HG03095 (cell line): Measurements from ENCODE around the gene MPV17L2.
A peak's percentile ranks its signal among the peaks of the same experiment; 100 is the strongest.

Experiments
- ATAC-seq: cut with Tn5 transposase; IDR thresholded peaks from one replicate; pipeline ENCODE4 v1.9.1; 2021; ENCODE audit warnings: moderate library complexity; ENCODE audit not compliant: unreplicated experiment

Gene MPV17L2

DNA sequence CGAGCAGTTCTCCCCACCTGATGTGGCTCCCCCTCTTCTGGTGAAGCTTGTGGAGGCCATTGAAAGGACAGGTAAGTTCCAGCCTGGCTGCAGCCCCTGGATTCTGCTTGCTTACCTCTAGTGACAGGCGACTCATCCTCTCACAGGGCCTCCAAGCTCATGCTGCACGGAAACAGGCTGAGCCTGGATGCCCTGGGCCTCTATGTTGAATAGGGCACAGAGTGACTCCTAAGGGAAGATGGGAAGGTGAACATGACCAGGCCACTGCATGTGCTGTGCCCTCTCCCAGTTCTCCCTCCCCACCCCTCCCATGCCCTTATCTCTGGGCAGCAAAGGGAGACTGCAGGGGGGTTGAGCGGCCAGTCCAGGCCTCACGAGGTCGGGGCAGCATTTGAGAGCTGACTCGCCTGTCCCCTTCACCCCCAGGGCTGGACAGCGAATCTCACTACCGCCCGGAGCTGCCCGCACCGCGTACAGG, 32.5 kb upstream of the MPV17L2 start:
- ATAC-seq = no peak

DNA sequence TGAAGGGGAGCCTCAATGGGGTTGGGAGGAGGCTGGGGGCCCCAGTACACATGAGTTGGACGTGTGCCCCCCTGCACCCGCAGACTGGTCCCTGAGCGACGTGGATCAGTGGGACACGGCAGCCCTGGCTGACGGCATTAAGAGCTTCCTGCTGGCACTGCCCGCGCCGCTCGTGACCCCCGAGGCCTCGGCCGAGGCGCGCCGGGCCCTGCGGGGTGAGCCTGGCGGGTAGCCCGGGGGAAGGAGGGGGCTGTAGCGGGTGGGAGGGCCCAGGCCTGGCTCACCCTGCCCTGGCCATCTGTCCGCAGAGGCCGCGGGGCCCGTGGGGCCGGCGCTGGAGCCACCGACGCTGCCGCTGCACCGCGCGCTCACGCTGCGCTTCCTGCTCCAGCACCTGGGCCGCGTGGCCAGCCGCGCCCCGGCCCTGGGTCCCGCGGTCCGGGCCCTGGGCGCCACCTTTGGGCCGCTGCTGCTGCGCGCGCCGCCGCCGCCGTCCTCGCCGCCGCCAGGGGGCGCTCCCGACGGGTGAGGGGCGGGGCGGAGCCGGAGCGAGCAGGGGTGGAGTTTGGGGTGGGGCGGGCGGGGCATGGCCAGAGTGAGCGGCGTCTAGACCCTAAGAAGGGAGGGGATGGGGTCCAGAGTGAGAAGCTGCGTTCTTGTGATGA, 31.9 kb upstream of the MPV17L2 start:
- ATAC-seq = peak; percentile 47

DNA sequence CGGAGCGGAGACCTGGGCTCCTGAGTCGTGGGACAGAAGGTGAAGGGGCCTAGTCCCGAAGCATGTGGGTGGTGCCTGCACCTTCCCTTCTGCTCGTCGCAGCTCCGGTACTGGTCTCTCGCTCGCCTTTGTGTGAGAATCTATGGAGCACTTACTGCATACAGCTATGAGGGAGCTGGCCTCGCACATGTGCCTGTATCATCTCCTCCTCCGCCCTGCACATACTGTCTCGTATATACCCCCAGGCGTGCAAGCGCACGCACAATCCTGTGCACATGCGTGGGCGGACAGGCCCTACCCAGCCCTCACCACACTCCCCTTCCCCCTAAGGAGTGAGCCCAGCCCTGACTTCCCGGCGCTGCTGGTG, 31.4 kb upstream of the MPV17L2 start:
- ATAC-seq = no peak

DNA sequence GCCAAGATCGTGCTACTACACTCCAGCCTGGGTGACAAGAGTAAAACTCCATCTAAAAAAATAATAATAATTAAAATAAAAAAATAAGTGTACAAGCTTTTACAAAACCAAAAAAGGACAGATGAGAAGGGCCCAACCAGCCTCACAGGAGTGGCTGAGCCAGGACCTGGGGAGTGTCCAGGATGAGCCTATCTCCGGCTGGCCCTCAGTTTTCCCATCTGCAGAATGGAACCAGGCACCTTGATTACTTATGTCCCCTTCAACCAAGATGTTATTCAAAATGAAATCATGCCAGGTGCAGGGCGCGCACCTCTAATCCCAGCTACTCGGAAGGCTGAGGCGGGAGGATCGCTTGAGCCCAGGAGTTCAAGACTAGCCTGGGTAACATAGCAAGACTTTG, 28.9 kb upstream of the MPV17L2 start:
- ATAC-seq = no peak

DNA sequence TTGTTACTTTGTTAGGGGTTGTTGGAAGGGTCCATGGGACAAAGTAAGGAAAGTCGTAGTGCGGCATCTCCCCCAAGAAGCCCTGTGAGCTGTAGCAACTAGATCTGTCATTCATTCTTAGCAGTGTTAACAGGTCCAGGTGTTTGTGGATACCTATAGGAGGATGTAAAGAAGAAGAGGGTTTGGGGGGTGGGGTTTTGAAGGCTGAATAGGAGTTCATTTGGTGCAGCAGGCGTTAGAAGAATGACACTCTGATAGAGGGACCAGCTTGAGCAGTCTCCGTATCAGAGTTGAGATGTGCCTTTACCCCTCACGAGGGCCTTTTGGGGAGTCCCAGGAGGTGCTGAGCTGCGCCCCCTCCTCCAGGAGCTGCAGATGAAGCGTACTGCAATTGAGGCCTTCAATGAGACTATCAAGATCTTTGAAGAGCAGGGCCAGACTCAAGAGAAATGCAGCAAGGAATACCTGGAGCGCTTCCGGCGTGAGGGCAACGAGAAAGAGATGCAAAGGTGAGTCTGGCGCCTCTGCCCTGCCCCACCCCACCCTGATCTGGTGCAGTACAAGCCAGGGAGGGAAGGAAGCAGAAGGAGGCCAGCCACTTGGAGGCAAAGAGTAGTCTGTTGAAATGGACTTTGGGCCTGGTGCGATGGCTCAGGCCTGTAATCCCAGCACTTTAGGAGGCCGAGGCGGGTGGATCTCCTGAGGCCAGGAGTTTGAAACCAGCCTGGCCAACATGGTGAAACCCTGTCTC, 27.0 kb upstream of the MPV17L2 start:
- ATAC-seq = no peak

DNA sequence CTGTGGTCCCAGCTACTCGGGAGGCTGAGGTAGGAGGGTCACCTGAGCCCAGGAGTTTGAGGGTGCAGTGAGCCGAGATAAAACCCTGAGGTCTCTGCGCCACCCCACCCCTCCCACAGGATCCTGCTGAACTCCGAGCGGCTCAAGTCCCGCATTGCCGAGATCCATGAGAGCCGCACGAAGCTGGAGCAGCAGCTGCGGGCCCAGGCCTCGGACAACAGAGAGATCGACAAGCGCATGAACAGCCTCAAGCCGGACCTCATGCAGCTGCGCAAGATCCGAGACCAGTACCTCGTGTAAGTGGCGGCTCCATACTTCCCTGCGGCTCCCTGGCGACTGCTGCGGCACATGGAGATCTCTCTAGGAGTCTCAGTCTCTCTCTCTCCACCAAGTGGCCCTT, 26.0 kb upstream of the MPV17L2 start:
- no peak for ATAC-seq

DNA sequence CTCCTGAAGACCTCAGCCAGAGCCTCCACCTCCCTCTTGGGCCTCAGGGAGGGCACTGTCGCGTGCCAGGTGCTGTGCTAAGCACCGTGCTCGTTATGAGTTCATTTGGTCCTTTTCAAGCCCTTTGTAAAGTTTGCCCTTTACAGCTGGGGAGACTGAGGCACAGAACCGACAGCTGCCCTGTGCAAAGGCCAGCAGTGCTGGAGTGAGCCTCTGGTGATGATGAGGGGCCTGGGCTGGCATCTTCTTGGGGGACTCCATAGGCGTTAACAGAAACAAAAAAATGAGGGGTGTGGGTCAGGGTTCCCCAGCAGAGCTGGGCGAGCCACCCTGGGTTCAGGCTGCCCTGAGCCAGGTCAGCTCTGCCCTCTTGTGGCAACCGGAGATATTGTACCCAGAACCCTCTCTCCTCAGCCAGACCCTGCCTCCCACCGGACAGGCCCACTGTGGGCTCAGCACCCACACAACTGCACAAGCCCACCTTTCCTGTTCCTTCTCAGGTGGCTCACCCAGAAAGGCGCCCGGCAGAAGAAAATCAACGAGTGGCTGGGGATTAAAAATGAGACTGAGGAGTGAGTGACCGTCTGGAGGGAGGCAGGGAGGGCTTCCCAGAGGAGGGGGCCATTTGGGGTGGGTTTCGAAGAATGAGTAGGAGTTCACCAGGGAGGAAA, 24.9 kb upstream of the MPV17L2 start:
- no peak for ATAC-seq

DNA sequence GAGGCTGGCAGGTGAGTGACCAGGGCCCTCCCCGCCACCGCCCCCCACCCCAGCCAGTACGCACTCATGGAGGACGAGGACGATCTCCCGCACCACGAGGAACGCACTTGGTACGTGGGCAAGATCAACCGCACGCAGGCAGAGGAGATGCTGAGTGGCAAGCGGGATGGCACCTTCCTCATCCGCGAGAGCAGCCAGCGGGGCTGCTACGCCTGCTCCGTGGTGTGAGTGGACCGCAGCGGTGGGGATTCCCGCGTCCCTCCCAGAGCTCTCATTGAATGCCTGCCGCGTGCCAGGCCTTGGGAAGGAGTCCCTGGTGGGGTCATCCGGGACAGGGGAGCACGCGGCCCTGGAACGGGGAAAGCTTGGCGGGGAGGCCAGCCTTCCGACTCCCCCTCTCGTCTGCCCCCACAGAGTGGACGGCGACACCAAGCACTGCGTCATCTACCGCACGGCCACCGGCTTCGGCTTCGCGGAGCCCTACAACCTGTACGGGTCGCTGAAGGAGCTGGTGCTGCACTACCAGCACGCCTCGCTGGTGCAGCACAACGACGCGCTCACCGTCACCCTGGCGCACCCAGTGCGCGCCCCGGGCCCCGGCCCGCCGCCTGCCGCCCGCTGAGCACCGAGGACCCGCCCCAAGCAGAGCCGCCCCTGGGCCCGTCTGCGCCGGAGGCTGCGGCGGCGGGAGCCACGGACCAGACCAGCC, 24.2 kb upstream of the MPV17L2 start:
- ATAC-seq = no peak

DNA sequence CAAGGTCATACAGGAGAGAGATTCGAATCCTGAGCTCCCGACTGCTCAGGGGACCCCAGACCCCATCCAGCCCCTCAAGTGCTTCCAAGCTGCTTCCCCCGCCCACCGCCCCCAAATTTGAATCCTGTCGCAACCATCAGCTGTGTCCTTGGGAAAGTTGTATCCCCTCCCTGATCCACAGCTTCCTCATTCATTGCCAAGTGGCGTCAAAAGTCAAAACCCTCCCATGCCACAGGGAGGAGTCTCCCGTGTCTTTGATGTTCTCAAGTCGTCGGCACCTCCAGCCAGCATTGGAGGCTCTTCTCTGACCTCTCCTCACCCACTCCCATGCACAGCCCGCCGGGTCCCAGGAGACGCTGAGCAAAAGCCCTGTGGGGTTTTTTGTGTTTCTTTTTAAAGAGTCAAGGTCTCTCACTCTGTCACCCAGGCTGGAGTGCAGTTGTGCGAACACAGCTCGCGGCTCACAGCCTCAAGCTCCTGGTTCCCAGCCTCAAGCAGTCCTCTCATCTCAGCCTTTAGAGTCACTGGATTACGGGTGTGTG, 22.2 kb upstream of the MPV17L2 start:
- ATAC-seq = no peak

DNA sequence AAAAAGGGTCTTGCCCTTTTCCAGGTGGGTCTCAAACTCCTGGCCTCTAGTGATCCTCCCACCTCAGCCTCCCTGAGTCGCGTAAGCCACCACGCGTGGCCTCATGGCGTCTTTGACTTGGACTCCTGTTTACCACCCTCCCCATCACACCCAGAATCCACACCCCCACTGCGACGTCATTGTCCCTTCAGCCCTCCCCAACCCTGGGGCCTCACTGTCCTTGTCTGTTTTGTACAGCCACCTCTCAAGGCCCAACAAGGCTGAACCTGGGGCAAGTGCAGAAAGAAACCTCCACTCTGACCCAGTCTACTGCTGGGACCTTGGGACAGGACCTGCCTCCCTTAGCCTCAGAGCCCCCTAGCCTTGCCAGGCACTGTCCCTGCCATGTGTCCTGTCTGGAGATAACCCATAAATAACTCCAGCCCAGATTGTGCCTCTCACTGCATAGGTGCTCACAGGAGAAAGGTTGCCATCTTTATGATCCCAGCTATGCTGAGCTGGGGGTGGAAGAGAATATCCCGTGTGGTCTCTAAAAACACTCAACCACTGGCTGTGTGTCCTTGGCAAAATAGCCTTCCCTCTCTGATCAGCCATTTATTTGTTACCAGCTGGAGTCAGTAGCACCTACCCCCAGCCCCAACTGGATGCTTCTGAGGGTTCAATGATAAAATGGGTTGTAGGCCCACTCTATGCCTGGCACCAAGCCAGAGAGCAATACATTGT, 21.3 kb upstream of the MPV17L2 start:
- no peak for ATAC-seq

DNA sequence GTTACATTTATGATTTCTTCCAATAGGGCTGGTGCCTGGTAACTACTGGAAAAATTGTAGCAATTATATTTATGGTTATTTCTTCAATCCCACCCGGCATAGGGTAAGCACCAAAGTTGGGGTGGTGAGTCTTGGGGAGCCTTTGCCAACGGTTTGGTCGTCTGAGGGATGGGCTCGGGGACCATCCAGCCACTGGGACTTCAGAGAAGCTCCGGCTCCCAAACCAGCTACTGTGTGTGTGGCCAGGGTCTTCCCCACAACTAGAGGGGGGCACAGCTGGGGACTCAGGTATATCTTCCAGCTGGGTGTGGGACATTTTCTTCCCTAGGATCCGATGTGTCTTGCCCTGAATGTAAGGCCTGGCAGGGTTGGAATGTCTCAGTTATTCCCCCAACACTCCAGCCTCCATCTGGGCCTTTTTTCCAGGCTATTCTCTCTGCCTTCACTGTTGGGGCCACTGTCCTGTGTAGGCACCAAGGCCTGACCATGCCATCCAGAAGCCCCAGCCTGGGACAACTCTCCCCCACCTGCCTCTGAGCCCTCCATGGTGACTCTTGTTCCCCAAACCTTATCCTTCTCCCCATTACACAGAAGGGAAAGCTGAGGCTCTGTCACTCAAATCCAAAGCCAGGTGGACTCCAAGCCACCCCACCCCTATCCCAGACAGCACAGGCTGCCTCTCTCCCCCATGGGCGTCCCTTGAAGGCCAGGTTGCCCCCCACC, 20.5 kb upstream of the MPV17L2 start:
- ATAC-seq = no peak

DNA sequence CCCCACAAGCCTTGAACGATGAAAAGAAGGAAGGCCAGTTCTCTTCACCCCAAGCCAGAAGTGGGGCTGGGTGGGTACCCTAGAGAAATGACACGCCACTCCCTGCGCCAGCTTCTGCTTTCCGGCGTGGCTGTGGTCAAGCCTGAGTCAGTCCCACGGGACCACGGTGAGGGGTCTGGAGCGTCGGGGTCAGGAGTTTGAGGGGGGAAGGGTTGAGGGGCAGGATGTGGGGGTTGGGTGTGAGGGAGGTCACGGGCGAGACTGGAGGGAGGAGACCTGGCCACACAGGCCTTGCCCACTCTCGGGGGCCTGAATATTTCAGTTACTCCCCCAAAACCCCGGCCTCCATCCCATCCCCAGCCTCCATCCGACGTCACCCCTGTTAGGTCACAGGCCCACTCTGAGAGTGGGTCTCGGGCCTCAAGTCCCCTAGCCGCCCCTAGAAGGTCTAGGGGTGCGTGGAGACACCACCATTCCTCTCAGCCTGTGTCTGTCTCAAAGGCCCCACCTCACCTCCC, 19.9 kb upstream of the MPV17L2 start:
- no peak for ATAC-seq

DNA sequence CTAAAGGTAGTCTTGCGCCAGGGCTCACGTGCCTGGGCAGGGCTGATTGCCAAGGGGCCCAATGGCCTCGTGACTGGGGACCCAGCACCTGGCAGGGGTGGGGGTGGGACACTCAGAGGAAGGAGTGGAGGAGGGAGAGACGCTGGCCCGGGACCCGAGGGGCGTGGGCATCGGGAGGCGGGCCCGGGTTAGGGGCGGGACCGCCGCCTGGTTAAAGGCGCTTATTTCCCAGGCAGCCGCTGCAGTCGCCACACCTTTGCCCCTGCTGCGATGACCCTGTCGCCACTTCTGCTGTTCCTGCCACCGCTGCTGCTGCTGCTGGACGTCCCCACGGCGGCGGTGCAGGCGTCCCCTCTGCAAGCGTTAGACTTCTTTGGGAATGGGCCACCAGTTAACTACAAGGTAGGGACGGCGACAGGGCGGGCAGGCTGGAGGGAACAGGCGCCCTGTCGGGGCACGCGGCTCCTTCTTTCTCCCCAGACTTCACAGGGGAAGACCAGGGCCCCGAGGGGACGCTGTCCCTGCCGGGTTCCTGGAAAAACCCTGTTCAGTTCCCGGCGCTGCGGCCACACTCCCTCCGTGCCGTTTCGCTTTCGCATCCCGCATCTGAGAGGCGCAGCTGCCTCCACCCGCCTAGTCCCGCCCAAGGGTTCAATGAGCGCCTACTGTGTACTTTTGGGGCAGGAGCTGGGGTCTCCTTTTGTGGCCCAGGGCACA, 19.3 kb upstream of the MPV17L2 start, which contains the start of gene IFI30:
IFI30 (plus strand) TSS at position 242 of the 717 bp plus-strand sequence; CDS start at position 271, 29 bp downstream.
- peak; percentile 26 for ATAC-seq

DNA sequence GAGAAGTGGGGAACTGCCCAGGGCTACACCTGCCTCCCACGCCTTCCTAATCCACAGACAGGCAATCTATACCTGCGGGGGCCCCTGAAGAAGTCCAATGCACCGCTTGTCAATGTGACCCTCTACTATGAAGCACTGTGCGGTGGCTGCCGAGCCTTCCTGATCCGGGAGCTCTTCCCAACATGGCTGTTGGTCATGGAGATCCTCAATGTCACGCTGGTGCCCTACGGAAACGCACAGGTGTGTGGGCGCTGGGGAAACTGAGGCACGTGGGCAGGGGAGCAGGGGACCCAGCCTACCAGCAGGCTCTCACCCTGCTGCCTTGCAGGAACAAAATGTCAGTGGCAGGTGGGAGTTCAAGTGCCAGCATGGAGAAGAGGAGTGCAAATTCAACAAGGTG, 18.0 kb upstream of the MPV17L2 start:
- ATAC-seq = no peak

DNA sequence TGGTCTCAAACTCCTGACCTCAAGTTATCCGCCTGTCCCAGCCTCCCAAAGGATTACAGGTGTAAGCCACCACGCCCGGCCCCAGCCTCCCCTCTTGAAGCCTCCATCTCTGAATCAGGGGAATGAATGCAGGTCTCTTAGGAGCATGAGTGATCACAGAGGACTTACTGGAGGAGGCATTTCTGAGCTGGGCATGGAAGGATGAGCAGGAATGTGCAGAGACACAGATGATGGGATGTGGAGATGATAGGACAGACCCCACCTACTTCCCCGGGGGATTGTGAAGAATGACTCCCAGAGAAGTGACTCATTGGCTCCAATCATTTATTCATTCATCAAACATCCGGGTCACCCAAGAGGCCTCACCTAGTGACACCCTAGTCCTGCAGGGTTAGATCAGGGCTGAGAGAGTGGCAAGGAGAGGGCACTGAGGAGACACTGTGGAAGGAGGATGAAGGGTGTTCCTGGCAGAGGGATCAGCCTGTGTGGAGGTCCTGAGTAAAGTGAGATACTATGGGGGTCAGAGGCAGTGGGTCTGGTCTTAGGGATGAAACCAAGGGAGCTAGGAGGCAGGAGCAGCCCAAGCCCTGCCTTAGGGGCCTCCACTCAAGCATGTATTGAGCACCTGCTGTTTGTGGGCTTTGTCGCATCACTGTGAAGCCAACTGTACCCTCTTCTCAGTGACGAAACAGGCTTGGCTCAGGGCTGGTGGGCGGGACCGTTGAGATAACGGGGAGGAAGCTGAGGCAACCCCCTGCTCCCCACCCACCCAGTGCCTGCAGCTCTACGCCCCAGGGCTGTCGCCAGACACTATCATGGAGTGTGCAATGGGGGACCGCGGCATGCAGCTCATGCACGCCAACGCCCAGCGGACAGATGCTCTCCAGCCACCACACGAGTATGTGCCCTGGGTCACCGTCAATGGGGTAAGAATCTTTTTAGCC, 16.4 kb upstream of the MPV17L2 start:
- ATAC-seq = no peak

DNA sequence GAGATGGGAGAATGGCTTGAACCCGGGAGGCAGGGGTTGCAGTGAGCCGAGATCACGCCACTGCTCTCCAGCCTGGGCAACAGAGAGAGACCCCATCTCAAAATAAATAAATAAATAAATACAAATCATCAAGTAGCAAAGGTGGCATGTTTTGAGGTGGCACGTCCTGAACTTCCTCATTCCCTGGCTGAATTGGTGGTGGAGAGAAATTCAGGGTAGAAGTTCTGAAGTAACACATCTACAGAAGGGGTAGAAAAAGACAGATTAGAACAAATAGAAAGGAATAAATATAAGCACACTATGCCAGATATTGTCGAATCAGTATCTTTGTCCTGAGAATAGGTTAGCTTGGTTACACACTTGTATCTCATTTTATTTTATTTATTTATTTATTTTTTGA, 13.1 kb upstream of the MPV17L2 start:
- ATAC-seq = no peak

DNA sequence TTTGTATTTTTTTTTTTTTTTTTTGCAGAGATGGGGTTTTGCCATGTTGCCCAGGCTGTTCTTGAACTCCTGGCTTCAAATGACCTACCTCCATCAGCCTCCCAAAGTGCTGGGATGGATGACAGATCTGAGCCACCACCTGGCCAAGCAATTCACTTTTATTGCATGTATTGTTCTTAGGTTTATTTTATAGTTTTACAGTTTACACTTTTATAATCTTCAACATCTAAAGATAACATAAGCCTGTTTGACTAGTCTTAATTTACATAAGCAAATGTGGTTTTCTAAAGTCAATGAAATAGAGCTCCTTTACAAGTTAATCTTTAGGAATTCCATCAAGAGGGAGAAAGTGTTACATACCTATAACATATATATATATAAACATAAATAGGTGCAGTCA, 9.5 kb upstream of the MPV17L2 start:
- ATAC-seq = no peak

DNA sequence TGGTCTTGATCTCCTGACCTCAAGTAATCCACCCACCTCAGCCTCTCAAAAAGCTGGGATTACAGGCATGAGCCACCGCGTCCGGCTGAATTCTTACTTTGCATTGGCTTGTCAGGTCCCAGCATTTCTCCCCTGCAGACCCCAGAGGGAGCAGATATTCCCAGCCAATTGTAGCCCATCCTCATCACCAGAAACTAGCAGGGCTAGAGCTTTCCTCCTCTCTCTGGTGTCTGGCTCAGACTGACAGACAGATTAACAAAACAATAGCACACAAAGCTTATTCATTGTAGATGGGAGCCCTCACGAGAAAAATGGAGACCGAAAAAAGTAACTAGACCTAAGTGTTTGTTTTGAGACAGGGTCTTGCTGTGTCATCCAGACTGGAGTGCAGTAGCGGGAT, 7.5 kb upstream of the MPV17L2 start:
- no peak for ATAC-seq
